OCI-LY1 (cell line): ENCODE results near the gene CEP128.

Source experiments
- CTCF ChIP-seq: fragments of 200-600 bp; sonication (generic), shearing (Covaris generic); IDR thresholded peaks from 2 replicates; pipeline ENCODE4 v1.5.1; 2017; ENCODE audit warnings: mild to moderate bottlenecking, antibody characterized with exemption, low read length, moderate library complexity, mixed read lengths
- EZH2 ChIP-seq: fragments of 200-600 bp; sonication (generic), shearing (Covaris generic); IDR thresholded peaks from 2 replicates; pipeline ENCODE4 v1.8.0; 2017; ENCODE audit warnings: borderline replicate concordance, mixed run types, mild to moderate bottlenecking, antibody characterized with exemption, low read length, moderate library complexity, mixed read lengths

DNA sequence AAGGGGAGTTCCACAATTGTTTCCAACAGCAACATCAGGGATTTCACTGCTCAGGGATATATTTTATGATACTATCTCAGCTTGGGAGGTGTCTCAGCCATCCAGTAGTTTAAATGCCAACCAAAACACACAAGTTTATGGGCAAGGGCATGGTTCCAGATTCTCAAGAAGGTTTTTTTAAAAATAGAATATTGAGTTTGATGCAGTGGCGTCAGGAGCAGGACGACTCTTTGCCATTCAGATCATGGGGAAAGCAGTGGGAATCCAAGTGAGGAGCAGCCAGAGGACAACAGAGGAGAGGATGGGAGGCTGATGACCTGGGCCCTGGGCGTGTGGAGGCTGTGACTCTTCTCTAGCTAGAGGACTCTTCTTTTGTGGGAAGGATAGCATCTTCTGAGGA is 39.6 kb upstream of the CEP128 start:
- TF ChIP-seq EZH2 (no peak), CTCF (no peak)
